GM03348 (cell line): ENCODE data around the gene LRRC40.

Experiments used
- DNase-seq: peaks from one replicate; pipeline ENCODE4 v3.0.0; 2012; ENCODE audit warnings: low spot score

Gene LRRC40

GRCh38 chr1:70115315-70115714 lies 90.1 kb downstream of the LRRC40 start:
- DNase-seq: no peak

DNA sequence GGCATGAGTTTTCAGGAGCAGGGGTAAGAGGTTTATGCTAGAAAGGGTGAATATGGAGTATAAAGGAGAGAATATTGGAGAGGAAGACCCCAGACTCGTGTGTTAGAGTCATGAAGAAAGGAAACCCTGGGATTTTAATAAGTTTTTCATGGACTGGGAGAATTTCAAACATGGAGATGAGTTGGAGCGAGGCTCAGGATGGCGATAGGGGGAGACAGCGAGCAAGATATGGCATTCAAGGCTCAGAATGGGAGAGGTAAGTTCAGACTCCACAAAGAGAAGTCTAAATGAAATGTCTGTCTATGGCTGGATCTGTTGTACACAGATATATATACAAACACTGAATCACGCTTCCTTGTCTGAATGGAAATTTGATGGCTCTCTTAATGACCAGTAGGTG lies 92.5 kb downstream of the LRRC40 start:
- no peak for DNase-seq

DNA sequence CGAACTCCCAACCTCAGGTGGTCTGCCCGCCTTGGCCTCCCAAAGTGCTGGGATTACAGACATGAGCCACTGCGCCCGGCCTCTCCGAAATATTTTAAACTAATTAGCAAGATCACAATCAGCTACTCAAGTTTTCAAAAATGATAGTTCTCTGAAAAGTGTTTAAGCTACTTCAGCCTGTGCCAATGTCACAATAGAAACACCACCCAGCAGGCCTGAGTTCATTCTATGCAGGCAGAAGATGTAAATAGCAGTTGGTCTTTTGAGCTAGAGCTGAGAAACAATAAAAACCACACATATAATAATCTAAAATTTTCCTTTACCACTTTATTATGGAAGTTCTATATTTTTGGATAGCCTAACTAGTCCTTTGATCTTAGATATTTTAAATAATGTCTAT lies 96.1 kb downstream of the LRRC40 start:
- DNase-seq: no peak

- DNase-seq: no peak
Measured at GRCh38 chr1:70103770-70104169, 101.6 kb downstream of the LRRC40 start.

DNA sequence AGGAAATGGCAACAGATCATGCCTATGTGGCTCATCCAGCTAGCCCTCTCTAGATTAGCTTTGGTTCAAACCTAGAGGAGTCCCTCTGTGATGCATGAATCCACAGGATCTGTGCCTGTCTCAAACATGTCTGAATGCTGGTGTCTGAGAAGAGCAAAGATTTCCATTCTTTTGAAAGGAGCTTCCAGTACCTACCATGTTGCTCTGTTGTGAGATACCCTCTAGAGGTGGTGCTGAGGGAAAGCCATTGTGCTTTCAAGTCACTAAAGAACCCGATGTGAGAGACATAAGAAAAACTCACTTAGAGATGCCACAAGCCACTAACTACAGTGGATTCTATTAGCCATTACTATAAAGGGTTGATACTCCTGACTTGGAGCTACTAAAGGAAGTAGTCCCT lies 103.6 kb downstream of the LRRC40 start:
- DNase-seq: no peak

DNA sequence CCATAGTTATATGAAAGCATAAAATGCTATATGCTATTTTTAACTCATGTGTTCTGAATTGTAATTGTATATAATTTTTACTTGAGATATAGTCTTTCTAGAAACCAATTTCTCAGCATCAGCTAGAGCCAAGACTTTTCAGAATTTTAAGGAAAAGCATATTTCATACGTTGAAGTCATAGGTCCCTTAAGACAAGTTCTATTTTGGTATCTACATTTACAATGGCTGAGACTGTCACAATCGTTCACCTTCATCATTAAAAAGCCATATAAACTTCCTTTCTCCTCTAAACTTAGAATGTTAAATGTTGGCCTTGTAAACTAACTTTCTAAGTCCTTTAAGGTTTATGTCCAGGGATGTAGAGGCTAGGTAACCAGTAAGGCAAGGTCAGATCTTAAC lies 104.1 kb downstream of the LRRC40 start:
- DNase-seq: no peak
